Activated CD4-positive, alpha-beta T cell treated with anti-CD3 and anti-CD28 coated beads, Interleukin-2, Interleukin-4, amounts not matched to agents 100 ng/mL and 50 ng/mL, durations not matched to agents 16 hours and 8 hours (primary cell): Measurements from ENCODE around the gene COX19.

Experiments used
- DNase-seq: peaks from one replicate; pipeline ENCODE4 v3.0.0-alpha.2; 2020; ENCODE audit warnings: low spot score

The COX19 gene

GRCh38 chr7:978049-978346, 2.6 kb upstream of the COX19 start:
- DNase-seq = no peak

- no peak for DNase-seq
These were observed 2.1 kb upstream of the COX19 start for GRCh38 chr7:977326-978048.

- no peak for DNase-seq
These were observed 1.6 kb upstream of the COX19 start for GRCh38 chr7:976901-977325.

- no peak for DNase-seq
These were observed 539 bp upstream of the COX19 start for GRCh38 chr7:975702-976473.

GRCh38 chr7:974172-974571, 1.2 kb downstream of the COX19 start:
- DNase-seq = no peak

- DNase-seq = no peak
These were observed 2.0 kb downstream of the COX19 start for GRCh38 chr7:973312-973711.

GRCh38 chr7:972676-973309, 2.6 kb downstream of the COX19 start:
- no peak for DNase-seq

- no peak for DNase-seq
These were observed 3.2 kb downstream of the COX19 start for GRCh38 chr7:972110-972509.

GRCh38 chr7:970744-971143, 4.6 kb downstream of the COX19 start:
- DNase-seq = no peak

GRCh38 chr7:969403-969802, 5.9 kb downstream of the COX19 start:
- no peak for DNase-seq

GRCh38 chr7:968205-969105, 6.9 kb downstream of the COX19 start:
- no peak for DNase-seq

- DNase-seq = no peak
These were observed 7.8 kb downstream of the COX19 start for GRCh38 chr7:967361-968082.

- no peak for DNase-seq
These were observed 8.9 kb downstream of the COX19 start for GRCh38 chr7:966291-967069.

- no peak for DNase-seq
These were observed 10.7 kb downstream of the COX19 start for GRCh38 chr7:964401-965231.

GRCh38 chr7:963236-964078, 11.9 kb downstream of the COX19 start:
- no peak for DNase-seq

GRCh38 chr7:962401-963081, 12.8 kb downstream of the COX19 start:
- no peak for DNase-seq

GRCh38 chr7:961546-962400, 13.6 kb downstream of the COX19 start:
- DNase-seq = no peak
